CD14-positive monocyte (primary cell): ENCODE results near the gene RNF31. TPM values are rescaled to one million over a fixed set of nuclear protein-coding genes. Genes with fewer than 3 reads are reported as not detected.

Experiments
- DNase-seq, 3 donors: peaks; one replicate each; pipeline ENCODE4 v3.0.0-alpha.2; 2011 to 2022
- H2AFZ ChIP-seq: 2 replicates; pipeline ENCODE4 v1.6.0; 2012; ENCODE audit warnings: mild to moderate bottlenecking, low read depth, low read length, inconsistent platforms; ENCODE audit not compliant: insufficient read depth, poor library complexity, severe bottlenecking
- H3K27ac ChIP-seq, 2 donors: 1 replicate in 1 of 2; 2 replicates in 1 of 2; pipeline ENCODE4 v1.5.1; 2012 to 2013; ENCODE audit warnings: low read length in 2 of 2, control low read depth in 1 of 2, inconsistent platforms in 1 of 2, low read depth in 1 of 2, mild to moderate bottlenecking in 1 of 2
- H3K27me3 ChIP-seq, 2 donors: one replicate each; pipeline versions ENCODE4 v1.6.0 to v1.6.1; 2011 to 2013; ENCODE audit warnings: low read length in 2 of 2; ENCODE audit not compliant: control insufficient read depth in 2 of 2, insufficient read depth in 2 of 2
- H3K36me3 ChIP-seq, 2 donors: replicated peaks in 1 of 2; 1 replicate in 1 of 2; 2 replicates in 1 of 2; pipeline versions ENCODE4 v1.5.1 to v1.6.1; 2012 to 2013; ENCODE audit warnings: low read length in 2 of 2, control low read depth in 1 of 2, inconsistent platforms in 1 of 2, mild to moderate bottlenecking in 1 of 2; ENCODE audit not compliant: insufficient read depth in 2 of 2, control insufficient read depth in 1 of 2
- H3K4me1 ChIP-seq, 2 donors: 1 replicate in 1 of 2; 2 replicates in 1 of 2; pipeline versions ENCODE4 v1.5.1 to v1.6.1; 2012 to 2013; ENCODE audit warnings: low read length in 2 of 2, control low read depth in 1 of 2, inconsistent platforms in 1 of 2, mild to moderate bottlenecking in 1 of 2, moderate library complexity in 1 of 2; ENCODE audit not compliant: insufficient read depth in 2 of 2, control insufficient read depth in 1 of 2
- H3K4me2 ChIP-seq: replicated peaks from 2 replicates; pipeline ENCODE3; 2012; ENCODE audit warnings: low read length, moderate library complexity, mild to moderate bottlenecking; ENCODE audit not compliant: poor library complexity, severe bottlenecking; ENCODE audit errors: extremely low read depth
- H3K4me3 ChIP-seq, 3 experiments: fragments of 200-600 bp in 1 of 3; sonication (generic) in 1 of 3; replicated peaks in 1 of 3; 1 replicate in 2 of 3; 2 replicates in 1 of 3; pipeline ENCODE4 v1.5.1; 2011 to 2013; ENCODE audit warnings: low read length in 3 of 3, mild to moderate bottlenecking in 3 of 3, control low read depth in 2 of 3, low read depth in 2 of 3, inconsistent platforms in 1 of 3, moderate library complexity in 1 of 3
- H3K79me2 ChIP-seq: 2 replicates; pipeline ENCODE4 v1.6.0; 2012; ENCODE audit warnings: mild to moderate bottlenecking, control low read depth, inconsistent platforms, low read length, moderate library complexity; ENCODE audit not compliant: insufficient read depth
- H3K9ac ChIP-seq: 2 replicates; pipeline ENCODE4 v1.6.0; 2017; ENCODE audit warnings: low read length, mild to moderate bottlenecking; ENCODE audit not compliant: insufficient read depth, poor library complexity, severe bottlenecking
- H3K9me3 ChIP-seq, 2 donors: replicated peaks in 1 of 2; 1 replicate in 1 of 2; 2 replicates in 1 of 2; pipeline versions ENCODE4 v1.5.1 to v1.6.1; 2012 to 2013; ENCODE audit warnings: low read length in 2 of 2, control low read depth in 1 of 2; ENCODE audit not compliant: control insufficient read depth in 1 of 2, insufficient read depth in 1 of 2
- H4K20me1 ChIP-seq: 2 replicates; pipeline ENCODE4 v1.6.0; 2012; ENCODE audit warnings: mild to moderate bottlenecking, low read length, control low read depth, moderate library complexity; ENCODE audit not compliant: insufficient read depth
- H3K27ac Mint-ChIP-seq, 7 donors: one replicate each; pipeline ENCODE4 v1.8.0; 2020; ENCODE audit warnings: mild to moderate bottlenecking in 7 of 7, mixed read lengths in 7 of 7, moderate library complexity in 6 of 7, inconsistent platforms in 2 of 7
- H3K27me3 Mint-ChIP-seq, 3 donors: one replicate each; pipeline ENCODE4 v1.8.0; 2021 to 2022; ENCODE audit warnings: low read depth in 3 of 3, mild to moderate bottlenecking in 3 of 3, mixed read lengths in 3 of 3, moderate library complexity in 3 of 3, inconsistent platforms in 1 of 3
- H3K36me3 Mint-ChIP-seq, 2 donors: one replicate each; pipeline ENCODE4 v1.8.0; 2020; ENCODE audit warnings: mixed read lengths in 2 of 2, inconsistent platforms in 1 of 2, mild to moderate bottlenecking in 1 of 2
- H3K4me1 Mint-ChIP-seq: one replicate; pipeline ENCODE4 v1.8.0; 2020; ENCODE audit warnings: mild to moderate bottlenecking, mixed read lengths
- H3K4me3 Mint-ChIP-seq, 2 donors: one replicate each; pipeline ENCODE4 v1.8.0; 2020; ENCODE audit warnings: mild to moderate bottlenecking in 2 of 2, mixed read lengths in 2 of 2, moderate library complexity in 1 of 2
- H3K9me3 Mint-ChIP-seq, 7 donors: one replicate each; pipeline ENCODE4 v1.8.0; 2020 to 2022; ENCODE audit warnings: mixed read lengths in 7 of 7, mild to moderate bottlenecking in 6 of 7, moderate library complexity in 6 of 7, inconsistent platforms in 2 of 7
- WGBS: methylation state at CpG from one replicate; pipeline ENCODE4 v1.1.5; 2013; ENCODE audit warnings: missing lambda C conversion rate; ENCODE audit not compliant: insufficient coverage; 5-methylcytosine and 5-hydroxymethylcytosine counted together
- intact Hi-C, 2 donors: fragments of 100-400 bp; cut with micrococcal nuclease; formaldehyde crosslinking; loops; one replicate each; pipeline versions ENCODE4 v1.15.0 to v1.15.1; 2023
- polyA plus RNA-seq, 3 donors: library from polyadenylated mRNA; depleted of rRNA in 1 of 3; unstranded in 2 of 3; stranded (reverse) in 1 of 3; fragments of 300-500 nt in 2 of 3; fragments of >200 nt in 1 of 3; fragmentation: Illumina TruSeq in 2 of 3; gene quantifications; 1 replicate in 2 of 3; 2 replicates in 1 of 3; pipeline ENCODE4 v1.2.3, GENCODE V29; 2012 to 2021
- TF ChIP-seq, protein P1 (sequence below): fragments of 200-600 bp; IDR thresholded peaks from one replicate; pipeline ENCODE4 v1.8.0; 2022; ENCODE audit warnings: antibody characterized with exemption, mild to moderate bottlenecking

Gene RNF31
- polyA plus RNA-seq, 3 donors = 30.7 to 63.2 (median 36.8) TPM

DNA sequence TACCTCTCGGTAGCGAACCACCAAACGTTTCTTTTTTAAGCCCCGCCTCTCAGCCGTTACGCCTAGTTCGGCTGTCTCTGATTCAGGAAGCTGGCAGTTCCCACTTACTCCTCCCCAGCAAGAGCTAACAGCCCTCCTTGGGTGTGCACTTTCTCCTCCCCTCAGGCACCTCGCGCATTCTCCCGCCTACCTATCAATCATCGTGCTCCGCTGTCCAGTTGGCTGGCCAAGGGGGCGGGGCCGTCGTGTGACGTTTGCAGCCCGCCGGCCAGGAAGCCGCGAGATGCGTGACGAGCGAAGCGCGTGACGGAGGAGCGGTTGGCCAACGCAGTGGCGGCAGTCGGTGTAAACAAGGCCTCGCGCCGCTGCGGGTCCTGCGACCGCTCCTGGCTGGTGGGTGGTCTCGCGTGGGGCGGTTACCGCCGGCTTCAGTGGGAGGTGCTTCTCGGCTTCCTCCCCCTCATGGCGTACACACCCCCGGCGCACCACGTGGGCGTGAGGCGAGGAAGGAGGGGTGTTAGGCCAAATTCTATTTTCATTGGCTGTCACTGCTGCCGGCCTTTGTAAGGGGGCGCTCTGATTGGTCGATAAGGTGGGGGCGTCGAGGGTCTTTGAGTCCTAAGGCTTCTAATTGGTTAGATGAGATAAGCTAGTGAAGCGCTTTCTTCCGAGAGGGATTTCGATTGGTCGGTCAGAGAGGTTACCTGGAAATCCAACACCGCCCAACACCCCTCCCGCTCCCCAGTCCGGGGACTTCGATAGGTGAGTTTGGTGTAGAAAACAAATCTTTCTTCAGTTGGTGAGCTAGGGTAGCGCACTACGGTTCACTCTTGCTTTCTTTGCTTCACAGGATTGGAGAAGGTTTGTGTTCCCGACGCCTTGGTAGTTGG lies 32.5 kb upstream of the RNF31 start, which contains the start of the genes DCAF11 and NRL:
Gene DCAF11 (plus strand): TSS at position 246 of the 890 bp plus-strand sequence. CDS start 818 bp downstream, outside the sequence.
Gene NRL (minus strand): TSS at position 418 of the 890 bp plus-strand sequence. CDS start 32,101 bp downstream, outside the sequence.
- Histone ChIP-seq H3K4me3 (peak within 1 kb of the TSS; percentile 87 to 90 (median 89)), H3K4me1 (peaks cover 19 to 27% of the 10 kb centered on the region in 2 donors), H3K27ac (peak within 1 kb of the TSS; percentile 99 to 100), H3K79me2 (peaks cover 24% of the 10 kb centered on the region), H3K9ac (peak within 1 kb of the TSS; percentile 93), H3K27me3 (no peaks in the 10 kb centered on the region), H2AFZ (peak within 1 kb of the TSS; percentile 86), H4K20me1 (no peaks in the 10 kb centered on the region), H3K36me3 (peaks cover 31 to 37% of the 10 kb centered on the region in 2 donors), H3K9me3 (no peaks in the 10 kb centered on the region), H3K4me2 (peak within 1 kb of the TSS; percentile 94)
- H3K27ac Mint-ChIP-seq = peak within 1 kb of the TSS; percentile 98 to 99 (median 99)
- peaks cover 31 to 39% of the 10 kb centered on the region in 2 donors for H3K36me3 Mint-ChIP-seq
- TF ChIP-seq, protein P1, sequence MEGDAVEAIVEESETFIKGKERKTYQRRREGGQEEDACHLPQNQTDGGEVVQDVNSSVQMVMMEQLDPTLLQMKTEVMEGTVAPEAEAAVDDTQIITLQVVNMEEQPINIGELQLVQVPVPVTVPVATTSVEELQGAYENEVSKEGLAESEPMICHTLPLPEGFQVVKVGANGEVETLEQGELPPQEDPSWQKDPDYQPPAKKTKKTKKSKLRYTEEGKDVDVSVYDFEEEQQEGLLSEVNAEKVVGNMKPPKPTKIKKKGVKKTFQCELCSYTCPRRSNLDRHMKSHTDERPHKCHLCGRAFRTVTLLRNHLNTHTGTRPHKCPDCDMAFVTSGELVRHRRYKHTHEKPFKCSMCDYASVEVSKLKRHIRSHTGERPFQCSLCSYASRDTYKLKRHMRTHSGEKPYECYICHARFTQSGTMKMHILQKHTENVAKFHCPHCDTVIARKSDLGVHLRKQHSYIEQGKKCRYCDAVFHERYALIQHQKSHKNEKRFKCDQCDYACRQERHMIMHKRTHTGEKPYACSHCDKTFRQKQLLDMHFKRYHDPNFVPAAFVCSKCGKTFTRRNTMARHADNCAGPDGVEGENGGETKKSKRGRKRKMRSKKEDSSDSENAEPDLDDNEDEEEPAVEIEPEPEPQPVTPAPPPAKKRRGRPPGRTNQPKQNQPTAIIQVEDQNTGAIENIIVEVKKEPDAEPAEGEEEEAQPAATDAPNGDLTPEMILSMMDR = no peak
- H3K9me3 Mint-ChIP-seq = peaks cover 0 to 2% (median 0%) of the 10 kb centered on the region in 7 donors
- peak; percentile 100 for DNase-seq
- 0% methylated on average over 34 of the region's 65 CpGs for WGBS
- H3K4me1 Mint-ChIP-seq = peaks cover 18% of the 10 kb centered on the region
- H3K4me3 Mint-ChIP-seq = peak within 1 kb of the TSS; percentile 89 to 95
- peaks cover 0 to 6% (median 2%) of the 10 kb centered on the region in 3 donors for H3K27me3 Mint-ChIP-seq
- intact Hi-C loops = loop anchor here in 1 of 2 donors (1.0 to 10.0 kb wide), 3 partner anchors 33 to 1190 kb away; partner anchors contain the start of genes DHRS1, NOP9, PRMT5 and RNF31

DNA sequence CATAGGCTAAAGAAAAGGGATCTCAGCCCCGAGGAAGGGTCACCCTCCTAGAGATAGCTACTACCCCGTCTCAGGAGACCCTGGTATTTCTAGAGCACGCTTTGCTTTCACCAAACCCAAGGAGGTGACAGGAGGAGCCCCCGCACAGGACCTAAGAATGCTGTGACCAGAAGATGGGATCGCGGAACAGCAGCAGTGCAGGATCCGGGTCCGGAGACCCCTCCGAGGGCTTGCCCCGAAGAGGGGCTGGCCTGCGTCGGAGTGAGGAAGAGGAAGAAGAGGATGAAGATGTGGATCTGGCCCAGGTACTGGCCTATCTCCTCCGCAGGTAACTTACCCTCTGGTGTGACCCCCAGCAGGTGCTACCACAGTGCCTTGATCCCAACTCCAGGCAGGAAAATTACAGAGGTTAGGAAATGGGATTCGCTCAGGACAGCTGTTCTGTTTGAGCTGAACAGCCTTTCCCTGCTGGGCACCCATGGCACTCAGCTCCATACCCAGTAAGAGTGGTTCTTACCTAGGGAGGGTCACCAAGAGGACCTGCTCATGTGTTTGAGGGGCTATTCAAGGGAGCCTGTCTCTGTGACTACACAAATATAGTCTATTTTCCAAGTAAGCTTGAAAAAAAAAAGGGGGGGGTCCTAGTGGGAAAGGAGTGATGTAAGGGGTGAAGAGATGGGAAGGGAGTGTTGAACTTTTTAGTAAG lies 31.7 kb upstream of the RNF31 start:
- H3K4me3 ChIP-seq = peak overlapping the region; percentile 87 to 90 (median 89)
- WGBS = 3% methylated on average over 4 of the region's 14 CpGs

More for the DNA sequence above, 31.7 kb upstream of the RNF31 start:
- Mint-ChIP-seq H3K4me3 (peak overlapping the region; percentile 89 to 94), H3K36me3 (peaks cover 35 to 47% of the 10 kb centered on the region in 2 donors), H3K9me3 (peaks cover 0 to 2% (median 0%) of the 10 kb centered on the region in 7 donors), H3K4me1 (peaks cover 18% of the 10 kb centered on the region), H3K27ac (peak overlapping the region; percentile 98 to 99 (median 99)), H3K27me3 (peaks cover 0 to 6% (median 2%) of the 10 kb centered on the region in 3 donors)
- intact Hi-C loops = loop anchor here in 1 of 2 donors (10.0 kb wide), 2 partner anchors 179 to 1191 kb away; partner anchors contain the start of genes DHRS1, NOP9 and PRMT5
- peaks cover 24% of the 10 kb centered on the region for H3K79me2 ChIP-seq
- peak overlapping the region; percentile 86 for H2AFZ ChIP-seq
- peak overlapping the region; percentile 99 to 100 for H3K27ac ChIP-seq
- H4K20me1 ChIP-seq = no peaks in the 10 kb centered on the region
- peak overlapping the region; percentile 94 for H3K4me2 ChIP-seq
- H3K9me3 ChIP-seq = no peaks in the 10 kb centered on the region
- DNase-seq = no peak
- TF ChIP-seq, protein P1 = no peak
- peaks cover 36 to 44% of the 10 kb centered on the region in 2 donors for H3K36me3 ChIP-seq
- peaks cover 19 to 27% of the 10 kb centered on the region in 2 donors for H3K4me1 ChIP-seq
- no peaks in the 10 kb centered on the region for H3K27me3 ChIP-seq
- H3K9ac ChIP-seq = peak overlapping the region; percentile 93
